Lung (tissue), 12 donors: ENCODE results near the gene GH1. TPM values are rescaled to one million over a fixed set of nuclear protein-coding genes. Genes with fewer than 3 reads are reported as not detected.

ENCODE experiments used
- ATAC-seq: fragments of 200-7000 bp; cut with Tn5 transposase; one replicate; pipeline ENCODE4 v1.9.1; 2020; ENCODE audit warnings: moderate number of reproducible peaks; ENCODE audit not compliant: insufficient read depth, low FRiP score
- DNase-seq, 3 donors: peaks; one replicate each; pipeline ENCODE4 v3.0.0-alpha.2; 2013 to 2017
- H3K27ac ChIP-seq, 2 donors: one replicate each; pipeline ENCODE4 v1.5.1; 2013; ENCODE audit warnings: mild to moderate bottlenecking in 2 of 2, moderate library complexity in 2 of 2, control low read depth in 1 of 2, inconsistent platforms in 1 of 2, low read depth in 1 of 2, low read length in 1 of 2
- H3K27me3 ChIP-seq, 3 donors: one replicate each; pipeline ENCODE4 v1.5.1; 2013; ENCODE audit warnings: low read length in 2 of 3; ENCODE audit not compliant: control insufficient read depth in 3 of 3, insufficient read depth in 3 of 3
- H3K36me3 ChIP-seq, 4 donors: one replicate each; pipeline ENCODE4 v1.5.1; 2013; ENCODE audit warnings: low read length in 4 of 4, mild to moderate bottlenecking in 1 of 4, moderate library complexity in 1 of 4; ENCODE audit not compliant: control insufficient read depth in 4 of 4, insufficient read depth in 4 of 4
- H3K4me1 ChIP-seq, 5 donors: one replicate each; pipeline ENCODE4 v1.5.1; 2013; ENCODE audit warnings: low read length in 5 of 5, mild to moderate bottlenecking in 2 of 5, moderate library complexity in 1 of 5; ENCODE audit not compliant: control insufficient read depth in 5 of 5, insufficient read depth in 5 of 5
- H3K4me3 ChIP-seq: one replicate; pipeline ENCODE4 v1.5.1; 2013; ENCODE audit warnings: mild to moderate bottlenecking, control low read depth, moderate library complexity
- H3K9ac ChIP-seq, 2 donors: one replicate each; pipeline ENCODE4 v1.5.1; 2013; ENCODE audit warnings: low read length in 2 of 2, control low read depth in 1 of 2; ENCODE audit not compliant: insufficient read depth in 1 of 2
- H3K9me3 ChIP-seq, 4 donors: one replicate each; pipeline ENCODE4 v1.5.1; 2013; ENCODE audit warnings: low read length in 3 of 4, mild to moderate bottlenecking in 1 of 4, moderate library complexity in 1 of 4; ENCODE audit not compliant: control insufficient read depth in 4 of 4, insufficient read depth in 3 of 4
- WGBS, 2 donors: extraction: QIAGEN DNeasy Blood & Tissue Kit; methylation state at CpG; one replicate each; pipeline ENCODE4 v1.1.7; 2013; 5-methylcytosine and 5-hydroxymethylcytosine counted together
- polyA plus RNA-seq, 2 donors: library from polyadenylated mRNA; stranded (reverse); fragments of 200-250 nt; gene quantifications; one replicate each; pipeline ENCODE4 v1.2.1, GENCODE V29; 2013
- total RNA-seq, 2 donors: library from RNA; depleted of rRNA in 1 of 2; stranded (reverse); fragments of >200 nt in 1 of 2; gene quantifications; one replicate each; pipeline ENCODE4 v1.2.1, GENCODE V29; 2014 to 2021
- TF ChIP-seq, protein P1 (sequence below): IDR thresholded peaks from 2 replicates; pipeline ENCODE4 v1.5.1; 2012; ENCODE audit warnings: mild to moderate bottlenecking; ENCODE audit errors: control extremely low read depth, extremely low read depth
- donor health status: control.
- donor health status: control.
- donor health status: Bipolar disorder and iron deficiency.
- donor health status: healthy.
- donor health status: DM: yes; HTN: yes; CAD: no.

The GH1 gene
- total and polyA plus RNA-seq, 4 donors = not detected

DNA sequence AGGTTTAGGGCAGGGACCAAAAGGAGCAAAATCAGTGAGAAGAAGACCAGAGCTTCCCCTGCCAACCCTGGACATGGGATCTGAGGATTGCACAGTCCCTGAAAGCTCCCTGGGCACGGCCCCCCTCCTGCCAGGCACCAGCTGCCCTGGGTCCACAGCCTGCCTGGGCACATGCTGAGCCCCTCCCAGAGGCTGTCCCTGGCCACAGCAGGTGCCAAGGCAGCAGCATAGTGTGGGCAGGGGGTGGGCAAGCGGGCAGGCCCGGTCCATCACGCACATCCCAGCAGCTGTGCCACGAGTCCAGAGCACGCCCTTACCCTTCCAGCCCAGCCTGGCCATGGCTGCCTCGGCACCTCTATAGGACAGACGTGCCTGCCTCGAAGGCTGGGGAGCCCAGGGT, 41.4 kb upstream of the GH1 start:
- Histone ChIP-seq H3K36me3 (no peaks in the 10 kb centered on the region), H3K4me1 (peaks cover 0 to 4% (median 0%) of the 10 kb centered on the region in 5 donors), H3K9me3 (no peaks in the 10 kb centered on the region), H3K4me3 (no peak overlapping the region), H3K27ac (no peak overlapping the region), H3K27me3 (no peaks in the 10 kb centered on the region), H3K9ac (no peak overlapping the region)
- WGBS, 2 donors = 91 to 94% methylated on average over 9 of the region's 9 CpGs
- TF ChIP-seq, protein P1, sequence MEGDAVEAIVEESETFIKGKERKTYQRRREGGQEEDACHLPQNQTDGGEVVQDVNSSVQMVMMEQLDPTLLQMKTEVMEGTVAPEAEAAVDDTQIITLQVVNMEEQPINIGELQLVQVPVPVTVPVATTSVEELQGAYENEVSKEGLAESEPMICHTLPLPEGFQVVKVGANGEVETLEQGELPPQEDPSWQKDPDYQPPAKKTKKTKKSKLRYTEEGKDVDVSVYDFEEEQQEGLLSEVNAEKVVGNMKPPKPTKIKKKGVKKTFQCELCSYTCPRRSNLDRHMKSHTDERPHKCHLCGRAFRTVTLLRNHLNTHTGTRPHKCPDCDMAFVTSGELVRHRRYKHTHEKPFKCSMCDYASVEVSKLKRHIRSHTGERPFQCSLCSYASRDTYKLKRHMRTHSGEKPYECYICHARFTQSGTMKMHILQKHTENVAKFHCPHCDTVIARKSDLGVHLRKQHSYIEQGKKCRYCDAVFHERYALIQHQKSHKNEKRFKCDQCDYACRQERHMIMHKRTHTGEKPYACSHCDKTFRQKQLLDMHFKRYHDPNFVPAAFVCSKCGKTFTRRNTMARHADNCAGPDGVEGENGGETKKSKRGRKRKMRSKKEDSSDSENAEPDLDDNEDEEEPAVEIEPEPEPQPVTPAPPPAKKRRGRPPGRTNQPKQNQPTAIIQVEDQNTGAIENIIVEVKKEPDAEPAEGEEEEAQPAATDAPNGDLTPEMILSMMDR = no peak
- no peak for ATAC-seq
- DNase-seq = no peak

DNA sequence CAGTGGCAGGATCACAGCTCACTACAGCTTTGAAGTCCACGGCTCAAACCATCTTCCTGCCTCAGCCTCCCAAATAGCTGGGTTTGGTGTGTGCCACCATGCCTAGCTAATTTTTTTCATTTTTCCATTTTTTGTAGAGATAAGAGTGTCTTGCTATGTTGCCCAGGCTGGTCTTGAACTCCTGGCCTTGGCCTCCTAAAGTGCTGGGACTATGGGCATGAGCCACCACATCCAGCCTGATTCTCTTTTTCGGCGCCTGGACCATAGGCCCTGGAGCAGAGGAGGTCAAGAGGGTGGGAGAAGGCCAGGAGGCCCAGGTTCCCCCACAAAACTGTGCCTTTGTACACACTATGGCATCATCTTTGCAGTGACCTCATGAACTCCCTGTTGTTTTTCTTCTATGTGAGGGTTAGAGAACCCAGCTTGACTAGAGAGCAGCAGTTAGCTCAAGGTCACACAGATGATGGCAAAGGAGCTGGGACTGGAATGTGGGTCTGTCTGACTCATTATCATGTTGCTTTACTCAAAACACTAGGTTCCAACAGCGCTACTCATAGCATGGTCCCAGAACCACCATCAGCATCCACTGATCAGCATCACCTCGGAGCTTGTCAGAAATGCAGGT, 37.8 kb upstream of the GH1 start:
- Histone ChIP-seq H3K9me3 (no peaks in the 10 kb centered on the region), H3K9ac (no peak overlapping the region), H3K27me3 (no peaks in the 10 kb centered on the region), H3K4me1 (peaks cover 0 to 6% (median 0%) of the 10 kb centered on the region in 5 donors), H3K4me3 (no peak overlapping the region), H3K36me3 (no peaks in the 10 kb centered on the region), H3K27ac (no peak overlapping the region)
- TF ChIP-seq, protein P1 = no peak
- DNase-seq (no peak), ATAC-seq (no peak)
- WGBS, 2 donors = 97 to 99% methylated on average over 5 of the region's 5 CpGs

DNA sequence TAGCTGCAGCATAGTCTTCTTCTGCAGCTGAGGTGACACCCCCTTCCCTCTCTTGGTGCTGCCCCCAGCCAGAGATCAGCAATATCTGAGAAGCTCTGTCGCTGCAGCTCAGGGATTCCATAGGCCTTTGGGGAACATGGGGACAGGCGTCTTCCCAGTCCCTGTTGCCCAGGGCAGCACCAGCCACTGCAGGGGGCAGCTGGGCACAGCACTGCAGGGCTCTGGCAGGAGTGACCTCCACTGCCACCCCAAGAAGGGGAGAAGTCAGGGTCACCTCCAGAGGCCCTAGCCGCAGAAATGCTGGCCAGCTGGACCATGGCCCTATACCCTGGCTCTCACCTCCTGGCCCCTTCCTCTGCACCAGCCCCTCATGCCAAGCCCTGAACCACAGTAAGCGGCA, 37.2 kb upstream of the GH1 start:
- 91% methylated on average over 4 of the region's 4 CpGs for WGBS, 2 donors
- Histone ChIP-seq H3K4me3 (no peak overlapping the region), H3K27me3 (no peaks in the 10 kb centered on the region), H3K27ac (no peak overlapping the region), H3K4me1 (peaks cover 0 to 2% (median 0%) of the 10 kb centered on the region in 5 donors), H3K36me3 (no peaks in the 10 kb centered on the region), H3K9me3 (no peaks in the 10 kb centered on the region), H3K9ac (no peak overlapping the region)
- ATAC-seq (no peak), DNase-seq (no peak)
- TF ChIP-seq, protein P1 = no peak

DNA sequence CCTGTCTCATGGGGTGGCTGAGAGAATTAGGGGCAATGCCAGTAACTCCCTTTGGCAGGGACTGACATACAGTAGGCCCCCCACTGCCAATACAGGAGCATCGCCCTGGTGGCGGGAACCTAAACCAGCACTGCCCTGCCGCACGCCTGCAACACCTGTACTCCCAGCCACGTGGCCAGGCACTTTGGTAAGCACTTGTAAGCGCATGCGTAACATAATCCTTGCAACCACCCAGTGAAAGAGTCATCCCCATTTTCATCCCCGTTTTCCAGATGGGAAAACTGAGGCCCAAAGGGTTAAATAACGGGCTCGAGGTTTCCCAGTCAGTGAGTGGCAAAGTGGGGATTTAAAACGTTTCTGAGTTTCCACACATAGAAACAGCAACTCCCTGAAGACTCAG, 36.6 kb upstream of the GH1 start:
- no peaks in the 10 kb centered on the region for H3K36me3 ChIP-seq
- no peaks in the 10 kb centered on the region for H3K27me3 ChIP-seq
- no peaks in the 10 kb centered on the region for H3K9me3 ChIP-seq
- H3K9ac ChIP-seq = no peak overlapping the region
- 83 to 88% methylated on average over 11 of the region's 11 CpGs for WGBS, 2 donors
- H3K27ac ChIP-seq = no peak overlapping the region
- DNase-seq (no peak), ATAC-seq (no peak)
- H3K4me3 ChIP-seq = no peak overlapping the region
- peaks cover 0 to 2% (median 0%) of the 10 kb centered on the region in 5 donors for H3K4me1 ChIP-seq
- TF ChIP-seq, protein P1 = no peak
